Aorta (tissue), 5 donors: ENCODE measurements around the gene TIPRL. TPM values are rescaled to one million over a fixed set of nuclear protein-coding genes. Genes with fewer than 3 reads are reported as not detected.
"Not testable (repeated sequence)": the region's sequence is repeated elsewhere in the genome, so short reads cannot be mapped to it uniquely, and the experiment has no call there.

Source experiments
- ATAC-seq: fragments of 200-7000 bp; cut with Tn5 transposase; one replicate; pipeline ENCODE4 v1.9.1; 2022; ENCODE audit warnings: moderate library complexity; ENCODE audit not compliant: low FRiP score
- DNase-seq, 2 donors: peaks; one replicate each; pipeline ENCODE4 v3.0.0-alpha.2; 2020
- H3K27ac ChIP-seq, 2 donors: one replicate each; pipeline ENCODE4 v1.5.1; 2013; ENCODE audit warnings: low read length in 2 of 2, mild to moderate bottlenecking in 2 of 2, moderate library complexity in 2 of 2, control low read depth in 1 of 2, inconsistent platforms in 1 of 2, low read depth in 1 of 2
- H3K27me3 ChIP-seq, 2 donors: one replicate each; pipeline ENCODE4 v1.6.1; 2013; ENCODE audit warnings: control low read depth in 1 of 2, low read length in 1 of 2, mild to moderate bottlenecking in 1 of 2, moderate library complexity in 1 of 2; ENCODE audit not compliant: insufficient read depth in 2 of 2, control insufficient read depth in 1 of 2
- H3K36me3 ChIP-seq, 2 donors: one replicate each; pipeline ENCODE4 v1.6.1; 2013; ENCODE audit warnings: control low read depth in 1 of 2, low read length in 1 of 2, mild to moderate bottlenecking in 1 of 2; ENCODE audit not compliant: insufficient read depth in 2 of 2, control insufficient read depth in 1 of 2
- H3K4me1 ChIP-seq, 2 donors: one replicate each; pipeline ENCODE4 v1.6.1; 2013; ENCODE audit warnings: low read length in 2 of 2, control low read depth in 1 of 2, mild to moderate bottlenecking in 1 of 2, moderate library complexity in 1 of 2; ENCODE audit not compliant: insufficient read depth in 2 of 2, control insufficient read depth in 1 of 2
- H3K4me3 ChIP-seq, 2 donors: one replicate each; pipeline ENCODE4 v1.5.1; 2013; ENCODE audit warnings: low read length in 2 of 2, control low read depth in 1 of 2, mild to moderate bottlenecking in 1 of 2
- H3K9me3 ChIP-seq: one replicate; pipeline ENCODE4 v1.6.1; 2013; ENCODE audit warnings: mild to moderate bottlenecking, low read length; ENCODE audit not compliant: control insufficient read depth
- WGBS, 2 donors: extraction: QIAGEN DNeasy Blood & Tissue Kit; methylation state at CpG; one replicate each; pipeline ENCODE4 v1.1.7; 2013; 5-methylcytosine and 5-hydroxymethylcytosine counted together
- intact Hi-C, 2 donors: fragments of 100-400 bp; cut with DNase I; formaldehyde crosslinking; loops; one replicate each; pipeline versions ENCODE4 v1.14.2 to v1.15.0; 2022
- polyA plus RNA-seq, 2 donors: library from polyadenylated mRNA; stranded (reverse); fragments of 200-250 nt; gene quantifications; one replicate each; pipeline ENCODE4 v1.2.3, GENCODE V29; 2013
- total RNA-seq, 2 donors: library from RNA; stranded (reverse); fragmentation: NEBNext Ultra II Directional; extraction: Animal tissue kit (Norgen Biotek cat#: 25700); gene quantifications; one replicate each; pipeline ENCODE4 v1.2.1, GENCODE V29; 2021
- donor health status: healthy with polysubstance abuse.
- donor health status: Bipolar disorder and iron deficiency.
- donor health status: DM: no; HTN: no; CAD: no.
- donor health status: DM: no; HTN: no; CAD: no.
- donor health status: DM: yes; HTN: yes; CAD: no.

Gene TIPRL
- total and polyA plus RNA-seq, 4 donors: 14.3 to 28.9 (median 22.4) TPM

- intact Hi-C loops: no loop called here
- Histone ChIP-seq H3K36me3 (no peaks in the 10 kb centered on the region), H3K4me3 (no peak overlapping the region), H3K9me3 (no peaks in the 10 kb centered on the region), H3K27ac (no peak overlapping the region), H3K4me1 (no peaks in the 10 kb centered on the region), H3K27me3 (no peaks in the 10 kb centered on the region)
- WGBS, 2 donors: 98 to 100% methylated on average over 1 of the region's 1 CpG
- ATAC-seq (no peak), DNase-seq (no peak)
These were observed 28.5 kb upstream of the TIPRL start for GRCh38 chr1:168150283-168150682.

DNA sequence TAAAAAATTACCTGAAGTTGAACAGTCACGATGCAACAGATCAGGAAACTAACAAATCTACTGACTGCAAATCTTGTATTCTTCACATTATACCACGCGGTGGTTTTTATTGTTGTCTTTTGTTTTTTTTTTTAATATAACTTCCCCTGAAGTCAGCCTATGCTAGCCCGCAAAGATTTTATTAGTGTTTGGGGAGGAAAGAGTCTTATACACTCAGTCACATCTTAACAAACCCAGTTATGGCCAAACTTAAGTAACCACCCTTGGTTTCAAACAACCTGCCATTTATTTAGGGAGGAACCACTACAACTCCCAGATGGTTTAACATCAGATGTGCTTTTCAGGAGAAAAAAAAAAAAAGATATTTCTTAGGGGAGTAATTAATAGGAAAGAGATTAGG is 26.8 kb upstream of the TIPRL start:
- 92 to 93% methylated on average over 4 of the region's 4 CpGs for whole genome bisulfite sequencing, 2 donors
- Histone ChIP-seq H3K27ac (no peak overlapping the region), H3K27me3 (no peaks in the 10 kb centered on the region), H3K9me3 (no peaks in the 10 kb centered on the region), H3K36me3 (no peaks in the 10 kb centered on the region), H3K4me3 (no peak overlapping the region), H3K4me1 (no peaks in the 10 kb centered on the region)
- no peak for ATAC-seq
- no peak for DNase-seq
- intact Hi-C loops: no loop called here

DNA sequence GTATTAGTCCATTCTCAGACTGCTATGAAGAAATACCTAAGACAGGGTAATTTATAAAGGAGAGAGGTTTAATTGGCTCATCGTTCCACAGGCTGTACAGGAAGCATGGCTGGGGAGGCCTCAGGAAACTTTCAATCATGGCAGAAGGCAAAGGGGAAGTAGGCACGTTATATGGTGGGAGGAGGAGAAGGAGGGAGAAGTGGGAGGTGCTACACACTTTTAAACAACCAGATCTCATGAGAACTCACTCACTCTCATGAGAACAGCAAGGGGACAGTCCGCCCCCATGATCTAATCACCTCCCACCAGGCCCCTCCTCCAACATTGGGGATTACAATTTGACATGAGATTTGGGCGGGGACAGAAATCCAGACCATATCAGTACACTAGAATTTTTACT is 24.1 kb upstream of the TIPRL start:
- H3K36me3 ChIP-seq, H3K9me3 ChIP-seq, H3K27ac ChIP-seq, H3K27me3 ChIP-seq, DNase-seq, H3K4me3 ChIP-seq, intact Hi-C loops, H3K4me1 ChIP-seq, ATAC-seq: not testable (repeated sequence)
- WGBS, 2 donors: 68 to 73% methylated on average over 4 of the region's 4 CpGs

GRCh38 chr1:168155910-168156309 is 22.9 kb upstream of the TIPRL start:
- Histone ChIP-seq H3K4me3 (no peak overlapping the region), H3K27ac (no peak overlapping the region), H3K36me3 (no peaks in the 10 kb centered on the region), H3K4me1 (no peaks in the 10 kb centered on the region), H3K9me3 (no peaks in the 10 kb centered on the region), H3K27me3 (no peaks in the 10 kb centered on the region)
- ATAC-seq: no peak
- DNase-seq: no peak
- 77 to 85% methylated on average over 4 of the region's 4 CpGs for WGBS, 2 donors
- intact Hi-C loops: no loop called here

- Histone ChIP-seq H3K4me3 (no peak overlapping the region), H3K27me3 (no peaks in the 10 kb centered on the region), H3K4me1 (no peaks in the 10 kb centered on the region), H3K36me3 (no peaks in the 10 kb centered on the region), H3K9me3 (no peaks in the 10 kb centered on the region), H3K27ac (no peak overlapping the region)
- ATAC-seq (no peak), DNase-seq (no peak)
- intact Hi-C loops: no loop called here
These were observed 21.1 kb upstream of the TIPRL start for GRCh38 chr1:168157638-168158037.

- no peak for DNase-seq
- Histone ChIP-seq H3K4me3 (no peak overlapping the region), H3K27ac (no peak overlapping the region), H3K4me1 (no peaks in the 10 kb centered on the region), H3K27me3 (no peaks in the 10 kb centered on the region), H3K9me3 (no peaks in the 10 kb centered on the region), H3K36me3 (no peaks in the 10 kb centered on the region)
- 8 to 18% methylated on average over 1 of the region's 1 CpG for WGBS, 2 donors
- ATAC-seq: no peak
- intact Hi-C loops: no loop called here
These were observed 19.5 kb upstream of the TIPRL start for GRCh38 chr1:168159251-168159650.

GRCh38 chr1:168159979-168160378 is 18.8 kb upstream of the TIPRL start:
- WGBS, 2 donors: 97% methylated on average over 1 of the region's 1 CpG
- H3K27me3 ChIP-seq: no peaks in the 10 kb centered on the region
- DNase-seq (no peak), ATAC-seq (no peak)
- no peaks in the 10 kb centered on the region for H3K36me3 ChIP-seq
- H3K4me1 ChIP-seq: no peaks in the 10 kb centered on the region
- no peak overlapping the region for H3K27ac ChIP-seq
- no peaks in the 10 kb centered on the region for H3K9me3 ChIP-seq
- intact Hi-C loops: no loop called here
- no peak overlapping the region for H3K4me3 ChIP-seq

DNA sequence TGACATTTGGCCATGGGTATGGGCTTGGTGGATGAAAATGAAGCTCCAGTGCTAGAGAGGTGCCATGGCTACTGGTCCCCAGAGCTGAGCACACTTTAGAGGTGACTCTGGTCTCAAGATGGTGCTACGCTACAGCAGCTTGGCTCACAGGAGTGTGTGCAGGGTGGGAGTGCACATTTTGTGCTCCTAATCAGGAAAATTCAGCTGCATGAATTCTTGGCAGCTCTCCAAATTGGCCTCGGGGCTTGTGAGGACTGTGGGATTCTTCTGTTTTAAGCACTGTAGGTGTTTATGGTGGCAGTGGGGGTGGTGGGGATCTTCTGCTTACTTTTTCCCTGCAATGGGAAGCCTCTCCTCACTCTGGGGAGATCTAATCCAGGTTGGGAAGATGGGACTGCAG is 17.3 kb upstream of the TIPRL start:
- H3K4me3 ChIP-seq: no peak overlapping the region
- DNase-seq: no peak
- H3K36me3 ChIP-seq: no peaks in the 10 kb centered on the region
- no peak overlapping the region for H3K27ac ChIP-seq
- 20 to 30% methylated on average over 2 of the region's 2 CpGs for WGBS, 2 donors
- no peaks in the 10 kb centered on the region for H3K9me3 ChIP-seq
- no peaks in the 10 kb centered on the region for H3K4me1 ChIP-seq
- intact Hi-C loops: no loop called here
- ATAC-seq: no peak
- H3K27me3 ChIP-seq: no peaks in the 10 kb centered on the region

GRCh38 chr1:168163670-168164069 is 15.1 kb upstream of the TIPRL start:
- DNase-seq (no peak), ATAC-seq (no peak)
- WGBS, 2 donors: 76 to 81% methylated on average over 3 of the region's 3 CpGs
- Histone ChIP-seq H3K27me3 (no peaks in the 10 kb centered on the region), H3K4me3 (no peak overlapping the region), H3K27ac (no peak overlapping the region), H3K4me1 (peaks cover 4% of the 10 kb centered on the region in 2 donors), H3K36me3 (no peaks in the 10 kb centered on the region), H3K9me3 (no peaks in the 10 kb centered on the region)
- intact Hi-C loops: no loop called here
